Measurements from ENCODE around the gene LRGUK. TPM values are rescaled to one million over a fixed set of nuclear protein-coding genes. Genes with fewer than 3 reads are reported as not detected.

The LRGUK gene
- polyA plus RNA-seq, 2 donors, result 0.09 to 0.14 TPM

- Histone ChIP-seq H3K4me3 (ENCODE audit: low read depth in 1 of 2, low read length in 2 of 2) (no peak overlapping the region), H3K4me1 (ENCODE audit: control insufficient read depth in 2 of 2, insufficient read depth in 2 of 2, low read length in 1 of 2) (no peaks in the 10 kb centered on the region), H3K36me3 (ENCODE audit: control insufficient read depth in 2 of 2, insufficient read depth in 2 of 2, low read length in 1 of 2) (no peaks in the 10 kb centered on the region), H3K27ac (ENCODE audit: low read depth in 2 of 2, low read length in 1 of 2) (no peak overlapping the region), H3K9me3 (ENCODE audit: control insufficient read depth in 2 of 2, insufficient read depth in 1 of 2, low read depth in 1 of 2, low read length in 1 of 2) (no peaks in the 10 kb centered on the region), H3K27me3 (ENCODE audit: control insufficient read depth in 1 of 2, insufficient read depth in 2 of 2, low read length in 2 of 2) (no peaks in the 10 kb centered on the region)
- WGBS, 2 donors, result 71 to 81% methylated on average over 2 of the region's 2 CpGs
Measured at GRCh38 chr7:134246761-134247160, 119.6 kb downstream of the LRGUK start.

- WGBS, 2 donors, result 82 to 83% methylated on average over 3 of the region's 3 CpGs
- no peaks in the 10 kb centered on the region for H3K27me3 ChIP-seq (ENCODE audit: control insufficient read depth in 1 of 2, insufficient read depth in 2 of 2, low read length in 2 of 2)
- H3K27ac ChIP-seq (ENCODE audit: low read depth in 2 of 2, low read length in 1 of 2), result no peak overlapping the region
- no peaks in the 10 kb centered on the region for H3K9me3 ChIP-seq (ENCODE audit: control insufficient read depth in 2 of 2, insufficient read depth in 1 of 2, low read depth in 1 of 2, low read length in 1 of 2)
- no peaks in the 10 kb centered on the region for H3K4me1 ChIP-seq (ENCODE audit: control insufficient read depth in 2 of 2, insufficient read depth in 2 of 2, low read length in 1 of 2)
- H3K36me3 ChIP-seq (ENCODE audit: control insufficient read depth in 2 of 2, insufficient read depth in 2 of 2, low read length in 1 of 2), result no peaks in the 10 kb centered on the region
- no peak overlapping the region for H3K4me3 ChIP-seq (ENCODE audit: low read depth in 1 of 2, low read length in 2 of 2)
Measured at GRCh38 chr7:134248196-134248595, 121.1 kb downstream of the LRGUK start.

- no peaks in the 10 kb centered on the region for H3K9me3 ChIP-seq (ENCODE audit: control insufficient read depth in 2 of 2, insufficient read depth in 1 of 2, low read depth in 1 of 2, low read length in 1 of 2)
- H3K4me3 ChIP-seq (ENCODE audit: low read depth in 1 of 2, low read length in 2 of 2), result no peak overlapping the region
- WGBS, 2 donors, result 91 to 97% methylated on average over 3 of the region's 3 CpGs
- H3K36me3 ChIP-seq (ENCODE audit: control insufficient read depth in 2 of 2, insufficient read depth in 2 of 2, low read length in 1 of 2), result no peaks in the 10 kb centered on the region
- H3K4me1 ChIP-seq (ENCODE audit: control insufficient read depth in 2 of 2, insufficient read depth in 2 of 2, low read length in 1 of 2), result no peaks in the 10 kb centered on the region
- no peaks in the 10 kb centered on the region for H3K27me3 ChIP-seq (ENCODE audit: control insufficient read depth in 1 of 2, insufficient read depth in 2 of 2, low read length in 2 of 2)
- no peak overlapping the region for H3K27ac ChIP-seq (ENCODE audit: low read depth in 2 of 2, low read length in 1 of 2)
Measured at GRCh38 chr7:134254311-134254710, 127.2 kb downstream of the LRGUK start.

- Histone ChIP-seq H3K27me3 (ENCODE audit: control insufficient read depth in 1 of 2, insufficient read depth in 2 of 2, low read length in 2 of 2) (no peaks in the 10 kb centered on the region), H3K36me3 (ENCODE audit: control insufficient read depth in 2 of 2, insufficient read depth in 2 of 2, low read length in 1 of 2) (no peaks in the 10 kb centered on the region), H3K4me3 (ENCODE audit: low read depth in 1 of 2, low read length in 2 of 2) (no peak overlapping the region), H3K4me1 (ENCODE audit: control insufficient read depth in 2 of 2, insufficient read depth in 2 of 2, low read length in 1 of 2) (no peaks in the 10 kb centered on the region), H3K27ac (ENCODE audit: low read depth in 2 of 2, low read length in 1 of 2) (no peak overlapping the region), H3K9me3 (ENCODE audit: control insufficient read depth in 2 of 2, insufficient read depth in 1 of 2, low read depth in 1 of 2, low read length in 1 of 2) (no peaks in the 10 kb centered on the region)
- WGBS, 2 donors, result 86 to 88% methylated on average over 5 of the region's 5 CpGs
Measured at GRCh38 chr7:134255814-134256213, 128.7 kb downstream of the LRGUK start.

- Histone ChIP-seq H3K36me3 (ENCODE audit: control insufficient read depth in 2 of 2, insufficient read depth in 2 of 2, low read length in 1 of 2) (no peaks in the 10 kb centered on the region), H3K4me3 (ENCODE audit: low read depth in 1 of 2, low read length in 2 of 2) (no peak overlapping the region), H3K27me3 (ENCODE audit: control insufficient read depth in 1 of 2, insufficient read depth in 2 of 2, low read length in 2 of 2) (no peaks in the 10 kb centered on the region), H3K27ac (ENCODE audit: low read depth in 2 of 2, low read length in 1 of 2) (no peak overlapping the region), H3K9me3 (ENCODE audit: control insufficient read depth in 2 of 2, insufficient read depth in 1 of 2, low read depth in 1 of 2, low read length in 1 of 2) (peaks cover 0 to 4% of the 10 kb centered on the region in 2 donors), H3K4me1 (ENCODE audit: control insufficient read depth in 2 of 2, insufficient read depth in 2 of 2, low read length in 1 of 2) (no peaks in the 10 kb centered on the region)
- 87 to 91% methylated on average over 4 of the region's 4 CpGs for WGBS, 2 donors
Measured at GRCh38 chr7:134262322-134262721, 135.2 kb downstream of the LRGUK start.

- H3K27me3 ChIP-seq (ENCODE audit: control insufficient read depth in 1 of 2, insufficient read depth in 2 of 2, low read length in 2 of 2), result peaks cover 0 to 2% of the 10 kb centered on the region in 2 donors
- H3K27ac ChIP-seq (ENCODE audit: low read depth in 2 of 2, low read length in 1 of 2), result no peak overlapping the region
- no peaks in the 10 kb centered on the region for H3K36me3 ChIP-seq (ENCODE audit: control insufficient read depth in 2 of 2, insufficient read depth in 2 of 2, low read length in 1 of 2)
- WGBS, 2 donors, result 58 to 61% methylated on average over 5 of the region's 5 CpGs
- H3K9me3 ChIP-seq (ENCODE audit: control insufficient read depth in 2 of 2, insufficient read depth in 1 of 2, low read depth in 1 of 2, low read length in 1 of 2), result no peaks in the 10 kb centered on the region
- H3K4me1 ChIP-seq (ENCODE audit: control insufficient read depth in 2 of 2, insufficient read depth in 2 of 2, low read length in 1 of 2), result no peaks in the 10 kb centered on the region
- no peak overlapping the region for H3K4me3 ChIP-seq (ENCODE audit: low read depth in 1 of 2, low read length in 2 of 2)
Measured at GRCh38 chr7:134276951-134277350, 149.8 kb downstream of the LRGUK start.

- Histone ChIP-seq H3K27ac (ENCODE audit: low read depth in 2 of 2, low read length in 1 of 2) (no peak overlapping the region), H3K36me3 (ENCODE audit: control insufficient read depth in 2 of 2, insufficient read depth in 2 of 2, low read length in 1 of 2) (no peaks in the 10 kb centered on the region), H3K4me1 (ENCODE audit: control insufficient read depth in 2 of 2, insufficient read depth in 2 of 2, low read length in 1 of 2) (no peaks in the 10 kb centered on the region), H3K27me3 (ENCODE audit: control insufficient read depth in 1 of 2, insufficient read depth in 2 of 2, low read length in 2 of 2) (peaks cover 0 to 2% of the 10 kb centered on the region in 2 donors), H3K9me3 (ENCODE audit: control insufficient read depth in 2 of 2, insufficient read depth in 1 of 2, low read depth in 1 of 2, low read length in 1 of 2) (no peaks in the 10 kb centered on the region), H3K4me3 (ENCODE audit: low read depth in 1 of 2, low read length in 2 of 2) (no peak overlapping the region)
- 70 to 72% methylated on average over 7 of the region's 7 CpGs for WGBS, 2 donors
Measured at GRCh38 chr7:134278502-134279153, 151.5 kb downstream of the LRGUK start.

- Histone ChIP-seq H3K36me3 (ENCODE audit: control insufficient read depth in 2 of 2, insufficient read depth in 2 of 2, low read length in 1 of 2) (no peaks in the 10 kb centered on the region), H3K4me1 (ENCODE audit: control insufficient read depth in 2 of 2, insufficient read depth in 2 of 2, low read length in 1 of 2) (no peaks in the 10 kb centered on the region), H3K27ac (ENCODE audit: low read depth in 2 of 2, low read length in 1 of 2) (no peak overlapping the region), H3K4me3 (ENCODE audit: low read depth in 1 of 2, low read length in 2 of 2) (no peak overlapping the region), H3K9me3 (ENCODE audit: control insufficient read depth in 2 of 2, insufficient read depth in 1 of 2, low read depth in 1 of 2, low read length in 1 of 2) (no peaks in the 10 kb centered on the region), H3K27me3 (ENCODE audit: control insufficient read depth in 1 of 2, insufficient read depth in 2 of 2, low read length in 2 of 2) (peaks cover 0 to 2% of the 10 kb centered on the region in 2 donors)
- WGBS, 2 donors, result 81 to 92% methylated on average over 3 of the region's 3 CpGs
Measured at GRCh38 chr7:134279336-134279735, 152.2 kb downstream of the LRGUK start.

GRCh38 chr7:134279898-134280297 is 152.8 kb downstream of the LRGUK start:
- H3K27ac ChIP-seq (ENCODE audit: low read depth in 2 of 2, low read length in 1 of 2), result no peak overlapping the region
- H3K36me3 ChIP-seq (ENCODE audit: control insufficient read depth in 2 of 2, insufficient read depth in 2 of 2, low read length in 1 of 2), result no peaks in the 10 kb centered on the region
- peaks cover 0 to 2% of the 10 kb centered on the region in 2 donors for H3K27me3 ChIP-seq (ENCODE audit: control insufficient read depth in 1 of 2, insufficient read depth in 2 of 2, low read length in 2 of 2)
- no peak overlapping the region for H3K4me3 ChIP-seq (ENCODE audit: low read depth in 1 of 2, low read length in 2 of 2)
- no peaks in the 10 kb centered on the region for H3K4me1 ChIP-seq (ENCODE audit: control insufficient read depth in 2 of 2, insufficient read depth in 2 of 2, low read length in 1 of 2)
- H3K9me3 ChIP-seq (ENCODE audit: control insufficient read depth in 2 of 2, insufficient read depth in 1 of 2, low read depth in 1 of 2, low read length in 1 of 2), result no peaks in the 10 kb centered on the region

GRCh38 chr7:134280508-134280907 is 153.4 kb downstream of the LRGUK start:
- no peak overlapping the region for H3K4me3 ChIP-seq (ENCODE audit: low read depth in 1 of 2, low read length in 2 of 2)
- H3K27me3 ChIP-seq (ENCODE audit: control insufficient read depth in 1 of 2, insufficient read depth in 2 of 2, low read length in 2 of 2), result peaks cover 0 to 2% of the 10 kb centered on the region in 2 donors
- H3K4me1 ChIP-seq (ENCODE audit: control insufficient read depth in 2 of 2, insufficient read depth in 2 of 2, low read length in 1 of 2), result no peaks in the 10 kb centered on the region
- H3K36me3 ChIP-seq (ENCODE audit: control insufficient read depth in 2 of 2, insufficient read depth in 2 of 2, low read length in 1 of 2), result no peaks in the 10 kb centered on the region
- H3K27ac ChIP-seq (ENCODE audit: low read depth in 2 of 2, low read length in 1 of 2), result no peak overlapping the region
- H3K9me3 ChIP-seq (ENCODE audit: control insufficient read depth in 2 of 2, insufficient read depth in 1 of 2, low read depth in 1 of 2, low read length in 1 of 2), result no peaks in the 10 kb centered on the region
- 90 to 91% methylated on average over 2 of the region's 2 CpGs for WGBS, 2 donors

Measured in esophagus (tissue), 2 donors.